GF-D8 (cell line): ENCODE measurements around the gene NINJ1.
A peak's percentile ranks its signal among the peaks of the same experiment; 100 is the strongest.

Experiments used
- DNase-seq: peaks from one replicate; lab custom pipeline; 2025; lab: John Stamatoyannopoulos, UW

The NINJ1 gene

GRCh38 chr9:93134015-93134739 is at the start of gene NINJ1:
Gene NINJ1 (minus strand): TSS chr9:93134251. CDS start chr9:93134217, 34 bp downstream.
- no peak for DNase-seq

GRCh38 chr9:93183131-93183662 is 49.1 kb upstream of the NINJ1 start:
- no peak for DNase-seq

GRCh38 chr9:93182572-93182971 is 48.5 kb upstream of the NINJ1 start:
- no peak for DNase-seq

GRCh38 chr9:93181672-93182435 is 47.8 kb upstream of the NINJ1 start:
- no peak for DNase-seq

- no peak for DNase-seq
Measured at GRCh38 chr9:93180938-93181337, 46.9 kb upstream of the NINJ1 start.

GRCh38 chr9:93178851-93179786 is 45.1 kb upstream of the NINJ1 start:
- no peak for DNase-seq

GRCh38 chr9:93177676-93178075 is 43.6 kb upstream of the NINJ1 start:
- no peak for DNase-seq

GRCh38 chr9:93174976-93175375 is 40.9 kb upstream of the NINJ1 start:
- peak; percentile 10 for DNase-seq

- DNase-seq = peak; percentile 69
Measured at GRCh38 chr9:93173365-93174051, 39.5 kb upstream of the NINJ1 start.

- no peak for DNase-seq
Measured at GRCh38 chr9:93172666-93173364, 38.8 kb upstream of the NINJ1 start.

- no peak for DNase-seq
Measured at GRCh38 chr9:93171261-93171990, 37.4 kb upstream of the NINJ1 start.

- DNase-seq = no peak
Measured at GRCh38 chr9:93170571-93170970, 36.5 kb upstream of the NINJ1 start.

- no peak for DNase-seq
Measured at GRCh38 chr9:93169444-93169843, 35.4 kb upstream of the NINJ1 start.

- DNase-seq = no peak
Measured at GRCh38 chr9:93168581-93168980, 34.5 kb upstream of the NINJ1 start.

- DNase-seq = no peak
Measured at GRCh38 chr9:93167838-93168237, 33.8 kb upstream of the NINJ1 start.

GRCh38 chr9:93167185-93167584 is 33.1 kb upstream of the NINJ1 start:
- DNase-seq = no peak

GRCh38 chr9:93166699-93167098 is 32.6 kb upstream of the NINJ1 start:
- DNase-seq = no peak

- DNase-seq = no peak
Measured at GRCh38 chr9:93164085-93164484, 30.0 kb upstream of the NINJ1 start.

- no peak for DNase-seq
Measured at GRCh38 chr9:93161786-93162562, 27.9 kb upstream of the NINJ1 start.
